ENCODE data around the gene NRCAM. TPM values are rescaled to one million over a fixed set of nuclear protein-coding genes. Genes with fewer than 3 reads are reported as not detected.

NRCAM gene
- total and polyA plus RNA-seq, 2 experiments from 2014 or later = 0.76 to 3.9 TPM

DNA sequence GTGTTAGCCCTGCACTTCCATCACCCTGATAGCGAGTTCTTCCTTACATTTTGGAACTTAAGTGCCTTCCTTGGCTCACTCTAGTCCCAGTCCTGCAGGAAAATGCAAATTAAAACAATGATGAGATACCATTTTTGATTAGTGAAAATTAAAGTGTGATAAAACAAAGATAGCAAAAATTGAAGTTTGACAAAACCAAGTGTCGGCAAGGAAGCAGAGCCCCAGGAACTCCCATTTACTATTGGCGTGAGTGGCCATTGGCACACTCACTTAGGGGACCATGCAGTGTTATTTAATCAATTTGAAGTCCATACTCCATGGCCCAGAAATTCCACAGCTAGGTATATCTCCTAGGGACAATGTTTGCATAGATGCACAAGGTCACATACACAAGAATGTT is 354.5 kb downstream of the NRCAM start:
- no peak overlapping the region for H3K4me3 ChIP-seq
- H3K4me1 ChIP-seq (ENCODE audit: low read depth) = no peaks in the 10 kb centered on the region
- no peaks in the 10 kb centered on the region for H3K36me3 ChIP-seq
- no peak overlapping the region for H3K27ac ChIP-seq
- no peaks in the 10 kb centered on the region for H3K27me3 ChIP-seq
- no peaks in the 10 kb centered on the region for H3K9me3 ChIP-seq (ENCODE audit: low read depth)
- TF ChIP-seq, protein P1, sequence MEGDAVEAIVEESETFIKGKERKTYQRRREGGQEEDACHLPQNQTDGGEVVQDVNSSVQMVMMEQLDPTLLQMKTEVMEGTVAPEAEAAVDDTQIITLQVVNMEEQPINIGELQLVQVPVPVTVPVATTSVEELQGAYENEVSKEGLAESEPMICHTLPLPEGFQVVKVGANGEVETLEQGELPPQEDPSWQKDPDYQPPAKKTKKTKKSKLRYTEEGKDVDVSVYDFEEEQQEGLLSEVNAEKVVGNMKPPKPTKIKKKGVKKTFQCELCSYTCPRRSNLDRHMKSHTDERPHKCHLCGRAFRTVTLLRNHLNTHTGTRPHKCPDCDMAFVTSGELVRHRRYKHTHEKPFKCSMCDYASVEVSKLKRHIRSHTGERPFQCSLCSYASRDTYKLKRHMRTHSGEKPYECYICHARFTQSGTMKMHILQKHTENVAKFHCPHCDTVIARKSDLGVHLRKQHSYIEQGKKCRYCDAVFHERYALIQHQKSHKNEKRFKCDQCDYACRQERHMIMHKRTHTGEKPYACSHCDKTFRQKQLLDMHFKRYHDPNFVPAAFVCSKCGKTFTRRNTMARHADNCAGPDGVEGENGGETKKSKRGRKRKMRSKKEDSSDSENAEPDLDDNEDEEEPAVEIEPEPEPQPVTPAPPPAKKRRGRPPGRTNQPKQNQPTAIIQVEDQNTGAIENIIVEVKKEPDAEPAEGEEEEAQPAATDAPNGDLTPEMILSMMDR (IDR thresholded peaks at IDR 0.05; ENCODE audit: low read depth, low read length) = no peak
- DNase-seq (ENCODE audit: low read depth in 1 of 2, low spot score in 1 of 2) = no peak

DNA sequence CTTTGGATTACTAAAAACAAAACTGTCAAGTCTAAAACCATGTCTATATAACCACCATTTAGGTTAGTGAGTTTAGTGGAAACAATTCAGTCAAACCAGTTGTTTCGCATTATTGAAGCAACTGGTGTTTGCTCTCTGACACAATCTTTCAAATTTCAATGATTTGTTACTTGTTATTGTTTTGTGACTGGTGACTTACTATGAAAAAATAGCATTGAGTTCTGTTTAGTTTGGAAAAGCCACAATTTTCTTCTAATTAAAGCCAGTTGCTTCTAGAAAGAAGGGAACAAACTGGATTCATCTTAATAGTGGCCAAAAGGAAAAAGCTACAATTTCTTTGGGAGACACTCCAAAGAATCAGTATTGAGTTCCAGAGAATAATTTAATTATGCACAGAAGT is 356.5 kb downstream of the NRCAM start:
- TF ChIP-seq, protein P1 (IDR thresholded peaks at IDR 0.05; ENCODE audit: low read depth, low read length) = no peak
- Histone ChIP-seq H3K27ac (no peak overlapping the region), H3K4me3 (no peak overlapping the region), H3K36me3 (no peaks in the 10 kb centered on the region), H3K4me1 (ENCODE audit: low read depth) (no peaks in the 10 kb centered on the region), H3K27me3 (no peaks in the 10 kb centered on the region), H3K9me3 (ENCODE audit: low read depth) (no peaks in the 10 kb centered on the region)
- DNase-seq (ENCODE audit: low read depth in 1 of 2, low spot score in 1 of 2) = no peak

DNA sequence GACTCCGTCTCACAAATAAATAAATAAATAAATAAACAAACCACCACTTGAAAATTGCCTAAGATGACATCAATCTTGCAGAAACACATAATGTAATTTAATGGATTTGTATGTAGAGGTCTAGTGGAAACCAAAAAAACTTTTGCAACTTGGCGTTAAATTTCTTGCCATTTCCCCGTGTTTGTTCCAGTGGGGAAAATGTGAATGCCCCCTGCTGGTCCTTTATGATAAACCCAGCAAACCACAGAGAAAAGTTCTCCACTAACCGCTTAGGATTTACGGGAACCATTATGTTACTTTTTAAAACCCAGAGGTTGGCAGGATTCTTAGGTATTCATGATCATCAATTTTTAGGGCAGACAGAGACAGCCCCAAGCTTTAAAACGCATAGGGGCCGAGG is 358.5 kb downstream of the NRCAM start:
- no peak overlapping the region for H3K27ac ChIP-seq
- H3K4me1 ChIP-seq (ENCODE audit: low read depth) = no peaks in the 10 kb centered on the region
- H3K36me3 ChIP-seq = no peaks in the 10 kb centered on the region
- H3K4me3 ChIP-seq = no peak overlapping the region
- TF ChIP-seq, protein P1 (IDR thresholded peaks at IDR 0.05; ENCODE audit: low read depth, low read length) = peak; percentile 38
- no peaks in the 10 kb centered on the region for H3K9me3 ChIP-seq (ENCODE audit: low read depth)
- no peaks in the 10 kb centered on the region for H3K27me3 ChIP-seq
- peak in 1 of 2 donors; percentile 46 for DNase-seq (ENCODE audit: low read depth in 1 of 2, low spot score in 1 of 2)

Other genes starting within 250 kb of the NRCAM start
- gene PNPLA8, start 69.7 kb upstream of the NRCAM start, total RNA-seq = 19.6 and 20.0 TPM in 2 replicates
- 21.3 and 30.5 TPM in 2 replicates for gene PNPLA8, start 69.7 kb upstream of the NRCAM start, polyA plus RNA-seq
- 16.5 and 24.1 TPM in 2 replicates for gene THAP5, start 113.3 kb upstream of the NRCAM start, total RNA-seq
- 19.9 and 20.2 TPM in 2 replicates for gene THAP5, start 113.3 kb upstream of the NRCAM start, polyA plus RNA-seq
- 183 and 204 TPM in 2 replicates for gene DNAJB9, start 113.4 kb upstream of the NRCAM start, total RNA-seq
- gene DNAJB9, start 113.4 kb upstream of the NRCAM start, polyA plus RNA-seq = 81.2 and 108 TPM in 2 replicates

All from cardiac muscle cell (in vitro differentiated cells and primary cell).